Measurements from ENCODE around the gene PEX5.

DNA sequence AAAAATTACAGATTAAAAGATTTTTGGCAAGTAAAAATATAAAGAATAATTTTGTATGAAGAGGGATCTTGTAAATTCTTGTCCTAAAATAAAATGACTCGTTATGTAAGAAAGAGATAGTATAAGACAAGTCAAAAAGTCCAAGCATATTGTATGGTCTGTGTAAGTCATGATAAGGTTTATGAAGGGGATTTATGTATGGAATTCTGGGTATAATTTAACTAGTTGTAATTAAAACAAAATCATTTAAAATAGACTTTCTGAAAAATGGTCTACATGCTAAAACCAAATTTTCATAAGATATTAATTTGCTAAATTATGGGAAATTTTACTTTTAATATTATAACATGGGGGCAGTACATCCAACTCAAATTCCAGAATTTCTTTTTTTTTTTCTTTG lies 17.6 kb upstream of the PEX5 start:
- TF ChIP-seq, protein P1, sequence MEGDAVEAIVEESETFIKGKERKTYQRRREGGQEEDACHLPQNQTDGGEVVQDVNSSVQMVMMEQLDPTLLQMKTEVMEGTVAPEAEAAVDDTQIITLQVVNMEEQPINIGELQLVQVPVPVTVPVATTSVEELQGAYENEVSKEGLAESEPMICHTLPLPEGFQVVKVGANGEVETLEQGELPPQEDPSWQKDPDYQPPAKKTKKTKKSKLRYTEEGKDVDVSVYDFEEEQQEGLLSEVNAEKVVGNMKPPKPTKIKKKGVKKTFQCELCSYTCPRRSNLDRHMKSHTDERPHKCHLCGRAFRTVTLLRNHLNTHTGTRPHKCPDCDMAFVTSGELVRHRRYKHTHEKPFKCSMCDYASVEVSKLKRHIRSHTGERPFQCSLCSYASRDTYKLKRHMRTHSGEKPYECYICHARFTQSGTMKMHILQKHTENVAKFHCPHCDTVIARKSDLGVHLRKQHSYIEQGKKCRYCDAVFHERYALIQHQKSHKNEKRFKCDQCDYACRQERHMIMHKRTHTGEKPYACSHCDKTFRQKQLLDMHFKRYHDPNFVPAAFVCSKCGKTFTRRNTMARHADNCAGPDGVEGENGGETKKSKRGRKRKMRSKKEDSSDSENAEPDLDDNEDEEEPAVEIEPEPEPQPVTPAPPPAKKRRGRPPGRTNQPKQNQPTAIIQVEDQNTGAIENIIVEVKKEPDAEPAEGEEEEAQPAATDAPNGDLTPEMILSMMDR (conservative IDR thresholded peaks at IDR 0.05; ENCODE audit: low read depth, low read length) = no peak
- TF ChIP-seq EZH2 (IDR thresholded peaks at IDR 0.05; ENCODE audit: low read length, unreplicated experiment) (no peak), EZH2phosphoT487 (IDR thresholded peaks at IDR 0.05; ENCODE audit: borderline replicate concordance, low read length) (no peak)
